D721Med (cell line): ENCODE data around the gene WWC1.

Experiments
- DNase-seq: peaks from one replicate; pipeline ENCODE4 v3.0.0; 2011; ENCODE audit warnings: low spot score; ENCODE audit not compliant: insufficient read length
- FAIRE-seq: peaks from 2 replicates; lab custom pipeline; 2011; peaks lifted over from hg19 to GRCh38; lab: Jason Lieb, UNC
- CTCF ChIP-seq: IDR thresholded peaks from 2 replicates; pipeline ENCODE4 v1.5.1; 2012; ENCODE audit warnings: mild to moderate bottlenecking, control low read depth; ENCODE audit not compliant: insufficient read depth; ENCODE audit errors: missing control alignments

WWC1 gene

GRCh38 chr5:168327451-168327850 lies 36.0 kb downstream of the WWC1 start:
- DNase-seq, result no peak
- no peak for FAIRE-seq
- no peak for TF ChIP-seq CTCF

GRCh38 chr5:168327994-168328393 lies 36.5 kb downstream of the WWC1 start:
- no peak for TF ChIP-seq CTCF
- FAIRE-seq (no peak), DNase-seq (no peak)

- DNase-seq (no peak), FAIRE-seq (no peak)
- no peak for TF ChIP-seq CTCF
Measured at GRCh38 chr5:168328814-168329213, 37.4 kb downstream of the WWC1 start.

- FAIRE-seq (no peak), DNase-seq (no peak)
- no peak for TF ChIP-seq CTCF
Measured at GRCh38 chr5:168329302-168329701, 37.9 kb downstream of the WWC1 start.

- FAIRE-seq, result no peak
Measured at GRCh38 chr5:168332042-168332441, 40.6 kb downstream of the WWC1 start.

DNA sequence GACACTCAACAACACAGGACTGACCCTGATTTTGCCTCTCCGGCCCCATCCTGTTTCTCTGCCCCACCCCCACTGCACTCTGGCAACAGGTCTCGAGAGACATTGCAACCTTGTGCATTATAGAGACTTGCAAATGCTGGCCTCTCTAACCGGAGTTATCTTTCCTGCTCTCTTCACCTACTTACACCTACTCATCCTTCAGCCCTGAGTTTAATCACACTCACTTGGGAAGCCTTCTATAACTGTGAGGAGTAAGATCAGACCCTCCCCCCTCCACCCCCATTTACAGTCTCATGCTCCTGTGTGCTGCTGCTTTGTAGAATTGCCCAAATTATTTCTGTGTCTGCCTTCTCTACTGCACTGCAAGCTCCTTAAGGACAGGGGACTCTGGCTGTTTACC lies 42.8 kb downstream of the WWC1 start:
- no peak for TF ChIP-seq CTCF
- no peak for FAIRE-seq
- no peak for DNase-seq

More at GRCh38 chr5:168332042-168332441, 40.6 kb downstream of the WWC1 start:
- DNase-seq, result no peak
- no peak for TF ChIP-seq CTCF

DNA sequence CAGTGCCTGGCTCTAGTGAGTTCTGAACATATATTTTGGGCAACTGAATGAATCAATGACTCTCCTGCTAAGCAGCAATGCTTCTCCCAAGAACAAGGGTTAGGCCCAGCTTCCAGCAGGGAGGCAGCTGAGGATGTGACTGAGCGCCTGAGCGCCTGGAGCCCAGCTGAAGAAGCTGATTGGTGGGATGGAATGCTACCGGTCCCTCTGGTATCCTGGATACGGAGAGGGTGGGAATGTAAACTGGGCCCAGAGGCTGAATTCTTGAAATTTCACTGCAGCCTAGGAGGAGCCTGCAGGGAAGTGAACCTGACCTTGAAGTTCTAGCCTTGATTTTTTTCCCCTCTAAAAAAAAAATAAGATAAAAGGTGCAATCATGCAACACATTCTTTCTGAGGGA lies 43.2 kb downstream of the WWC1 start:
- FAIRE-seq (no peak), DNase-seq (no peak)
- no peak for TF ChIP-seq CTCF
